HUDEP-2 (cell line): ENCODE data around the gene NPHP1.
"Not testable (repeated sequence)": the region's sequence is repeated elsewhere in the genome, so short reads cannot be mapped to it uniquely, and the experiment has no call there.

Source experiments
- DNase-seq, 76 experiments: peaks; one replicate each; lab custom pipeline; 2025; ENCODE audit not compliant: unreplicated experiment in 76 of 76; lab: John Stamatoyannopoulos, UW

The NPHP1 gene

DNA sequence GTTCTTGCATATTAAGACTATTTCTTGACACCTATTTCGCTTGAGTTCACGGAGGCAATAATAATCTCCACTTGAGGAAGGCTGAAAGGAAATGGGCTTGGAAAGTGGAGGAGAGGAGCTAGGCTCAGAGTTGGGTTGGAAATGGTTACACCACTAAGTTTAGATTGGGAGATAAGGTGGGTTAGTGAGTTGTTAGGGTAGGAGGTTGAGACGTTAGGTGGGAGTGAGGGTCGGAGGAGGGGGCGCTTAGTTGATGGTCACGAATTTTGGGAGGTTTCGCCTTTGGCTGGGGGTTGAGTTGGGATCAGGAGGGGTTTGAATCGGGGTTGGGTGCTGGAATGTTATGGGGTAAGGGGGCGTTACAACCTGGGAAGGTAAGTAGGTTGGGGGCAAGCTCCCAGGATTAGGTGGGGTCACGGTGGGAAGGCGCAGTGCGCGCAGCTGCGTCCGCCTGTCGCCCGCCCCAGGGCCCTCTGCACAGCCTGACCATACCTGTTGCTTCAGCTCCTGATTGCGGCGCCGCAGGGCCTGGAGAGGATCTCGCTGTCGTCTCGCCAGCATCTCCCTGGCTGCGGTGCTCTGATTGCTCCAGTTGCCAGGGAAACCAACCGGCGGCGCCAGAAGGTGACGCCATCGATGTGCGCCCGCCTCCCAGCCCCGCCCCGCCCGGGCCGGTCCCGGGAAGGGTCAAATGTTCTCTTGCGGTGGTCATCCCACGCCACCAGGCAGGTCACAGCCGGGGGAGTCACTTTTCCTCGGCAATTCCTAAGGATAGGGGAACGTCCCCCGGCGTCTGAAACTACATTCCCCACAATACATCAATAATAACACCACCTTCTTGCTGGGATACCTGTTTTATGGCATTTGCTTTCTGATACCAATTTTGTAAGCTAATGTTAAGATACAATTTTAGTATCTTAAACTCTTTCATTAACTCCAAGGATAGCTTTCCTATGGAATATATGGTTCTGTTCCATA is at the start of gene NPHP1:
TSS of gene NPHP1 (minus strand) at position 606 of the 978 bp plus-strand sequence. CDS start at position 561, 45 bp downstream.
- peak in 73 of 76 experiments; percentile 6 to 82 (median 52) for DNase-seq

DNA sequence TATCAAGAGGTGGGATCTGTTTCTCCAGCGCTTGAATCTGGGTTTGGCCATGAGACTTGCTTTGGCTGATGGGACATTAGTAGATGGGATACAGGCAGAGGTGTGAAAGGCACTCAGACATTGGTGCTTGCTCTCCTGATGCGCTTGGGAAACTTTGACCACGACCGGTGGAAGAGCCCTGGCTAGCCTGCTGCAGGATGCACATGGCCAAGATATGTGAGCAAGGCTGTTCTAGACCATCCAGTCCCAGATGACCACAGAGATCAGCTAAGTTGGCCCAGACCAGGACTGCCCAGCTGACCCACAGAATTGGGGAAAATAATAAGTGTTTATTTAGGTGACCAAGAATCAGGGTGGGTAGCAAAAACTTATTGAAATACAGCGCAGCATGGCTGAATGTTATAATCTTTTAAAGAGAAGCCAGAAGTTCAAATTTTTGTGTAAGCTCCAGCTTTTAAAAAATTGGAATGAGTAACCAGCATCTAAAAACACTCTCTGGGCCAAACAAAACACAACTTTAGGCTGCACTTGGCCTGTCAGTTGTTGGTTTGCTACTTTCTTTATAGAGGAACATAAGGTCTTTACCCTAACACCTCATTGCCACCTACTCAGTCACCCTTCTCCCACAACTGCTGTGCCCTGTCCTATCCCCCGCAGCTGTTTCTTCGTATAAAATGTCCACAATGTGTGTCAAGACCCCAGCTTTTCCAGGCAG is 43.4 kb upstream of the NPHP1 start:
- DNase-seq, result not testable (repeated sequence)

DNA sequence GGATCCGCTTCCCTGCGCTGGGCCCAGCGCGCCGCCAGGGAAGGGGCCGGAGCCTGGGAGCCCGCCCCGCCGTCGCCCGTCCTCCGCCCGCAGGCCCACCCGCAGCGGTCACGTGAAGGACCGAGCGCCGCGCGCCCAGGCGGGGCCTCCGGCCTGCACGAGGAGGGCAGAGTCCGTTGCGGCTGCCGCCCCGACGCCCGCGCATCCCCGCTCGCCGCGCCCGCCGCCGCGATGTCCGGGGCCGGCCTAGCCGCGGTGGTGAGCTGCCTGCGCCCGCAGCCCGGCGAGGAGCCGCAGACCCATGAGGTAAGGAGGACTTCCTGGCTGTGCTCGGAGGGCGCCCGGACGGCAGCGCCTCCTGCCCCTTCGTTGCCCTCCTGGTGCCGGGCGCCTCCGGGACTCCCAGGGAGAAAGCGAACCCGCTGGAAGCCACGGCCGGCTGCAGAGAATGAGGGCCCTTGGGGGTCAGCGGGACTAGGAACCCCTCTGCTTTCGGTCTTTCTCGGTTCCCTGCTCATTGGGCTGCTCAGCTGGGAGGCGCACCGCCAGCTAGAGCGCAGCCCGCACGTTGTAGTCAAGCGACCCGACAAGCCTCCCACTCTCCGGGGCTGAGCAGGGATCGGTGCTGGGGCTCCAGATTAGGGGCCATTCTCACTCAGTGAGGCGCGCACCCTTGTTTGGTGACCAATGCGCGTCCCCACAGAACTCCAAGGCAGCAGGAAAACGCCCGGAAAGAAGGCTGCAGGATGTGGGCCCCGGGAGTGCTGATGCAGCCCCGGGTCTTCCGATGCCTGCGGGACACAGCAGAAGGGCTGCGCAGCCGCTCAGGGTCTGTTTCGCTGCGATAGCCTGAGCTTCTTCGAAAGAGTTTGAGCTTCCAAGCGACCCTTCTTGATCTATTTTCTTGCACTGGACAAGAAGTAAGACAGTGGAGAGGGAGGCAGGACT is 40.9 kb upstream of the NPHP1 start:
- not testable (repeated sequence) for DNase-seq

DNA sequence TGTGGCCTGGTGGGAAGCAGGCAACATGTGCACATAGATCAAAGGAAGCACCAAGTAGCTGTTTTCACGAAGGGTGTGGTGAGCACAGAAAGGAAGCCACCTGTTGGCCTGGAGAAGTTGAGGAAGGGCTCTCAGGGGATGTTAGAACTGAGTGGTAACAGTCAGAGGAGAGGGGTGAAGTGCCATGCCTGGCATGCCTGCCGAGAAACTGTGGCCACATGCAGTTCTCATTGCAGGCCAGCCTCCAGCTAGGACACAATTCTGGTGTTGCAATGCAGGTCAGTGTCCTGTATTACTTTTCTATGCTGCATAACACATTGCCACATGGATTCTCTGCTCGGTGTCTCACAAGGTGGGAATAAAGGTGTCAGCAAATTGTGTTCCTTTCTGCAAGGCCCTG is 38.5 kb upstream of the NPHP1 start:
- DNase-seq, result not testable (repeated sequence)

DNA sequence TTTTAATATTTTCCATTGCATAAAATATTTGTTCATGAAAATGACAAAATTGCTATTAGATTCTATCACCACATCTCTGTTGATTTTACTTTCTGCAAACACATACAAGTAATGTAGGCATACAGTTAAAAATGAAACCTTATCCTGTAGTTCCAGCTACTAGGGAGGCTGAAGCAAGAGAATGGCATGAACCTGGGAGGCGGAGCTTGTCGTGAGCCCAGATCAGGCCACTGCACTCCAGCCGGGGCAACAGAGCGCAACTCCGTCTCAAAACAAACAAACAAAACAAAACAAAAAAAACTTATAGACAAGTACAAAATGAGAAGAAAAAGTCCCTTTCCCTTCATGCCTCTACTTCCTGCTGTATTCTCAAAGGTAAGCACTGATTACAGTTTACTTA is 29.7 kb upstream of the NPHP1 start:
- DNase-seq, result not testable (repeated sequence)

DNA sequence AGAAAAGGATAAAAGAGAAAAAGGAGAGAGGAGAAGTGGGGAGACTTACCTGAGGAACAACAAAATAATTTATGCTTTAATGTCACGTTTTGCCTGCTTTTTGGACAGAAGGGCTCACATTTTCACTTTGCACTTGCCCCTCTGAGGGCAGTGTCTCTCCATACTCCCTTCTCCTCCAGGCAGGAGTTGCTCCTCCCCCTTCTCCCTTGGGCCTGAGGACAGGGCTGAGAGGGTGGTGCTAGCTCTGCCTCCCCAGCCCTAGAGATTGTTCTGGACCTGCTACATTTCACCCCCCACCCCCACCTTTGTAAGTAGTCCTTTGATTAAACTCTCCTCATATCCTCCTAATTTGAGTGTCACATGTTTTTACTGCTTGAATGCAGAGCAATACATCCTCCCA is 25.1 kb upstream of the NPHP1 start:
- DNase-seq, result not testable (repeated sequence)

DNA sequence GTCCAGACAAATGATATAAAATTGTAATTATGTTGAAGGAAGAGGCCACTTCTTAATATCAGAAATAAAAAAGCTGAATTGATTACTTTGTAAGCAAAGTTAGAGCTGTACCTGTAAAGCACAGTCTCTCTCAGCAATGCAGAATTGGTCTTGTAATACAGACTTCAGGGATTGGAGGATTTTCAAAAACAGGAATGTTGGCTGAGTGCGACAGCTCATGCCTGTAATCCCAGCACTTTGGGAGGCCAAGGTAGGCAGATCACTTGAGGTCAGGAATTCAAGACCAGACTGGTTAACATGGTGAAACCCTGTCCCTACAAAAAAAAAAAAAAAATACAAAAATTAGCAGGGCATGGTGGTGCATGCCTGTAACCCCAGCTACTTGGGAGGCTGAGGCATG is 17.8 kb upstream of the NPHP1 start:
- DNase-seq, result not testable (repeated sequence)

DNA sequence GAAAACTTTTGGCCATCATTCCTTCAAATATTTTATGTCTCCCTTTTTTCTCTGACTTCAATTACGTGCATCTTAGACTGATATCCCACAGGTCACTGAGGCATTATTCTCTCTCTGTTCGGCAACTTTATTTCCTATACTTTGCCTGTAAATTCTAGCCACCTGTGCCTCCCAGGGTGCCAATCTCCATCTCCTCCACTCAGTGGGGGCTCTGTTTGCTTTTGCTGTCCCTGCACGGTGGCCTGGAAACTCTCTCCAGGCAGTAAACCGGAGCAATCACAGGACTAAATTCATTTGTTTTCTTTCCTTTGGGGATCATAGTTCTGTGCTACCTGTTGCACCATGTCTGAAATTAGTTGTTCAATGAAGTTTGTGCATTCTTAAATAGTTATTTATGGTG is 17.1 kb upstream of the NPHP1 start:
- DNase-seq, result no peak

DNA sequence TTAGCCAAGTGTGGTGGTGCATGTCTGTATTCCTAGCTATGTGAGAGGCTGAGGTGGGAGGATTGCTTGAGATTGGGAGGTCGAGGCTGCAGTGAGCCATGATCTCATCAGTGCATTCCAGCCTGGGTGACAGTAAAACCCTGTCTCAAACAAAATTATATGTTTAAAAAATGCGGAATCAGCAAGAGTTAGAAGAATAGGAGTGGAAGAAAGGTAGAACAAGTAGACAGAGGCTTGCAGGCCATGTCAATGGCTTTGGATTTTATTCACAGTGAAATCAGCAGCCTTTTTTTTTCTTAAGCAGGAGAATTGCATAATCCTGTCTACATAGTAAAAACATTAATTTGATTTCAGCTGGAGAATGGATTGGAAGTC is 15.4 kb upstream of the NPHP1 start:
- DNase-seq, result no peak

DNA sequence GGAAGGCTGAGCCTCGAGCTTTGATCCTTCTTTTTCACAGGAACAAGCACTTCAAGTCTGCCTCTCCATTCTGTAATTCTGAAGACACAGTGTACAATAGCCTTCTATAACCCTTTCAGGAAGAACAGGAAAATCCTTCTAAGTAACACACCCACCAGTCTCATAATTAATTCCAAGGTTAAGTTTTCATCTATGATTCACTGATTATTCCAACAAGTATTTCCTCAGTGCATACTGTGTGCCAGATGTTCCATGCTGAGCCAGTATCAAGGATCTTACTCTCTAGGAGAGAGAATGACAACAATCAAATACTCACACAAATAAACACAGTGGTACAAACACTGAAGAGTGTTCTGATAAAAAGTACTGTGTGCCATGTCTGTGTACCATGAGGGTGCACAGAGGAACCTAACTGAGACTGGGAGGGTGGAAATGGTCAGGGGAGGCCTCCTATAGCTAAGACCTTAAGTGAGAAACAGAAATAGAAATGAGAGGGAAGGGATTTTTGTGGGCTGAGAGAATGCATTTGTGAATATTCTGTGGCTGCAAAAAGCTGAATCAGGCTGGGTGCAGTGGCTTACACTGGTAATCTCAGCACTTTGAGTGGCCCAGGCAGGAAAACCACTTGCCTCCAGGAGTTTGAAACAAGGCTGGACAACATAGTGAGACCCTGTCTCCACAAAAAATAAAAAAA is 14.8 kb upstream of the NPHP1 start:
- no peak for DNase-seq

DNA sequence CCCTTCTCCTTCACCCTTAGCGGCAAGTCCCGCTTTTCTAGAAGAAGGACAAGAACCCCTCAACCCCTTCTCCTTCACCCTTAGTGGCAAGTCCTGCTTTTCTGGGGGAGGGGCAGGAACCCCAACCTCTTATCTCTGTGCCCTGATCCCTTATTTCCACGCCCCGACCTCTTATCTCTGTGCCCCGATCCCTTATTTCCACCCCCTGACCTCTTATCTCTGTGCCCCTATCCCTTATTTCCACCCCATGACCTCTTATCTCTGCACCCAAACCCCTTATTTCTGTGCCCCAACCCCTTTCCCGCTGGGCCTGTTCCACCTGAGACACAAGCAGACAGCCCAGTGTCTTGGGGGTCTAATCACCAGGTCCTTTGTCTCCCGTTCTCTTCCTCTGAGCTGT is 14.1 kb upstream of the NPHP1 start:
- DNase-seq, result not testable (repeated sequence)

DNA sequence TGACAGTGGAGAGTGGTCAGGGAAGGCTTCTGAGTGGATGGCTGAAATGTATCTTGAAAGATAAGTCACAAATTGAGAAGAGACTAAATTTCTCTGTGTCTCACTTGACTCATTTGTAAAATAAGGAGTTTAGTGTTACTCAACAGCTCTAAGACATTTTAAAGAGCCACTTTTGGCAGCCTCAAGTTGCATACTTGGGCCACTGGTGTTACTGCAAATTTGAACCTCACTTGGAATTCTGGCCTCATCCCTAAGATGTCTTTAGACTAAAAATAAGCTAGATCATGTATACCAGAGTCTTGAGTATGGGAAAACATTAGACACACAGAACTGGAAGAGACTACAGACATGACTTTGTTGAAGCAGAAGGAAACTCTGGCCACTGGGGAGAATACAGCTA is 12.0 kb upstream of the NPHP1 start:
- DNase-seq, result no peak

DNA sequence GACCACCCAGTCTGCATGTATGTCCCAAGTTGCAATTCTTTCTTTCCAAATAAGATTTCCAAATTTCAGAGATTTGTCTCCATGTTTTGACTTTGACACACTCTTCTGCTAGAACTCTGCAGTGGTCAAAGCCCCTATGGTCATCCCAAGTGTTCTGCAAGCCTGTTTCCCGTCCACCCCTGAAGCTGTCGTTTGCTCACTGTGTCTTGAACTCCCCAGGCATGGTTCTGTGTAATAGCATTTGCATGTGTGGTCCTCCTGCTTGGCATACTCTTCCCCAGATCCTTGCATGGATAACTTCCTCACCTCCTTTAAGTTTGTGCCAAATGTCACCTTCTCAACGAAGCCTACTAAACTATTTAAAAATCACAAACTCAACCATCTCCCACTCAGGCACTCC is 11.4 kb upstream of the NPHP1 start:
- no peak for DNase-seq

DNA sequence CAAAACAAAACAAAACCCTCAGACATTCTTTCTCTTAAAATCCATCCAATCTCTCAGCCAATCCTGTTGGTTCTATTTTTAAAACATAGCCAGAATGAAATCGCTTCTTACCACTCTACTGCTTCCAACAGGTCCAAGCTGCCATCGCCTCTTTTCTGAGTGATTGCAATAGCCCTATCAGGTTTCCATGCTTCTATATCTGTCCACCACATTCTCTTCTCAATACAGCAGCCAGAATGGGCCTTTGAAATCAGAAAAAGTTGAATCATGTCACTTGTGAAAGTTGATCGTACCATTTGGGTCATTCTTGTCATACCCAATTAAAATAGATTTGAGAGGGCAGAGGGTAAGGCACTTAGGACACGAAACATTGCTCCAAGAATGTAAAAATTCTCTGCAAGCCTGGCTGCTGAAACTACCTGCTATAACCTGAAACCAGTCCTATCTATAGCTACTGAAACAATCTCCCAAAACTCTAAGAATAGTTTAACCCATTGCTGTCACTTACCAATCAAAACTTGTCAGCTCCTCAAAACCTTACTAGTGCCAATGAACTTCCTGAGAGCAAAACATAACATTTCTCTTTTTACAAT is 10.8 kb upstream of the NPHP1 start:
- DNase-seq, result no peak

DNA sequence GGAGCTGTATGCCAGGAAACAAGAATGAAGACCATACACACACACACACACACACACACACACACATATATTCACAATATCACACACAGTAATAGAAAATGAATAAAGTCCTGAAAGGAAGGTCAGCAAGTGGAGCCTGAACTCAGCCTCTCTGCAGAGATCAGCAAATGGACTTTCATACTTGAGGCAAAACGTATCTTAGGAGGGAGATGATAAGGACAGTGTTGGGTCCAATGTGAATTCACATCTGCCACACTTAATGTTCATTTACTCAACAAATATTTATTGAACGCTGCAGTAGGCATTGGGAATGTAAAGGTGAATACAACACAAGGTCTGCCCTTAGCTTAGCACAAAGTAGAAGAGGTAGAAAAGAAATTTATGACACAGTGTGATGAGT is 10.3 kb upstream of the NPHP1 start:
- no peak for DNase-seq

DNA sequence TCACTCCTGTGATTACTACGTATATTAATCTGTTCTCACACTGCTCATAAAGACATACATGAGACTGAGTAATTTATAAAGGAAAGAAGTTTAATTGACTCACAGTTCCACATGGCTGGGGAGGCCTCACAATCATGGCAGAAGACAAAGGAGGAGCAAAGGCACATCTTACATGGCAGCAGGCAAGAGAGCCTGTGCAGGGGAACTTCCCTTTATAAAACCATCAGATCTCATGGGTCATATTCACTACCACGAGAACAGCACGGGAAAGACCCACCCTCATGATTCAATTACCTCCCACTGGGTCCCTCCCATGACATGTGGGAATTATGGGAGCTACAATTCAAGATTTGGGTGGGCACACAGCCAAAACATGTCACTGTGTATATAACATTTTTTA is 8.7 kb upstream of the NPHP1 start:
- not testable (repeated sequence) for DNase-seq

DNA sequence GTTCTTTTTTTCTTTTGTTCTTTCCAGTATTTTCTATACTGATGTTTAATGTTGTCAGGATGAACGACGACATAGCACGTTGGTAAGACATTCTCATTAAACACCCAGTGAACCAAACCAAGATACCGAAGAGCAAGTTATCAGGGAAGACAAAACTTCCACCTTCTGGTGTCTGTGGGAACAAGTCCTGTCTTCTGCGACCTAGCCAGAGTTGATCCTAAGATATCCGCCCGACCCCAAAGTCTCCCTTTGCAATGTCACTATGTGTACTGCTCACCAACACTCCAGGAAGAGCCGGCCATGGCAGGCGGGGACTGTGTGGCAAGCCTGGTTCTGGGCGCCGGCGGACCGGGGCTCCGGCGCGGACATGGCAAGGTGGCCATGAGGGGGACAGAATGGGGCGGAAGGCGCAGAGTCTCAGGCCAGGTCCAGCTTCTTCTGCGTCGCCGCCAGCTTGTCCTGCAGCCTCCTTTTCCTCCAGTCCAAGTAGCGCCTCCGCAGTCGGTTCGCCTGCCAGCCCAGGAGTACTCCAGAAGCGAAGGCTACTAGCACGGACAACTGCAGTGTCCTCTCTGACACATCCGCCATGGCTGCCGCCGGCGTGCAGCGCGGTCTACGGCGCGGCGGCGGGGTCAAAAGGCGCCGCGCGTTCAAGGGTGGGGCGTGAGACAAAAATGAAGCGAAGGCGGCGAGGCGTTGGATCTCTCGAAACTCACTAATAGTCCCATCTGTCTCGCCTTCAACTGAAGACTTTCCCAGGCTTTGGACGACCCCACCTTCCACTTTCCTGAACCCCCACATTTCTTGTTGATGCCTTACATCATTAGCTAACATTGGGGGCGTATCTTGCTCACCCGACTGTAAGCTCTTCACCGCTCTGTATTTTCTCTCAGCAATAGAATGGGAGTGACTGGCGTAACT is 7.4 kb upstream of the NPHP1 start, which contains the start of gene MTLN:
TSS of gene MTLN (minus strand) at position 610 of the 921 bp plus-strand sequence. CDS start at position 588, 22 bp downstream.
- DNase-seq, result peak in 45 of 76 experiments; percentile 1 to 61 (median 22)

DNA sequence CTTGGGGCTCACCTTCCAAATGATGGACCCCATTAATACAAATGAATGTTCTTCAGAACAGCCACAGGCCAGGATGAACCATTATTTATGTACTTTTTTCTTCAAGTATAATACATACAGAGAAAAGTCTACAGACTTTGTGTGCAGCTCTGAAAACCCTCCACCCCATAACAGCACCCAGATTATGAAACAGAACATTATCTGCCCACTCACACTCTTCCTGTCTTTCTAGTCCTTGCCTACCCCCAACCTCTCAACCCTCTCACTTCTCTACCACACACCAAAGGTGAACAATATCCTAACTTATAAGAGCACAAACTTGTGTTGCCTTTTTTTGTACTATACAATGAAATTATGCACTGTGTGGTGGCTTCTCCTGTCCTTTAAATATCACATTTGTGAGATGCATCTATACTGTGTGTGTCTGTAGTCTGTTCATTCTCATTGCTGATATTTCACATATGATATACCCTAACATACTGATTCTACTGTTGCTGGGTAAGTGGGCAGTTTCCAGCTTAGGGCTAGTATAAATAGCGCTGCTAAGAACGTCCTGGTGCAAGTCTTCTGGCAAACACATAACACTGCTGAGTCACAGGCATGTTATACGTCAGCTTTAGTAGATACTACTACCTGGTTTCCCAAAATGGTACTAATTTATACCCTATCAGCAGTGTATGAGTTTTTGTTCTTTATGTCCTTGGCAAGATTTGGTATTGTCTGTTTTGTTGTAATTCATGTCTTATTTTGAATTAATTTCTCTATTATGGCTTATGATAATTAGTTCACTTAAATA is 1.0 kb upstream of the NPHP1 start:
- peak in 1 of 76 experiments; percentile 16 for DNase-seq
